Erythroblast (primary cell): ENCODE data around the gene SLC6A1.

ENCODE experiments used
- GATA1 ChIP-seq: IDR thresholded peaks from 2 replicates; pipeline ENCODE4 v1.6.1; 2011; ENCODE audit warnings: low read depth, mild to moderate bottlenecking, control low read depth, low read length, moderate library complexity
- POLR2A ChIP-seq: IDR thresholded peaks from 2 replicates; pipeline ENCODE4 v1.6.1; 2011; ENCODE audit warnings: mild to moderate bottlenecking, low read length

- TF ChIP-seq POLR2A = no peak
- no peak for TF ChIP-seq GATA1
Observed at GRCh38 chr3:11053926-11054503, 61.5 kb downstream of the SLC6A1 start.
